Measurements from ENCODE around the gene SLAMF6. TPM values are rescaled to one million over a fixed set of nuclear protein-coding genes. Genes with fewer than 3 reads are reported as not detected.

The SLAMF6 gene
- total RNA-seq, 4 donors from 2014 or later, result 0.23 to 2.7 (median 1.1) TPM

- no peak overlapping the region for H3K4me3 ChIP-seq (ENCODE audit: low read depth, poor library complexity, severe bottlenecking)
- 68 to 83% methylated on average over 1 of the region's 1 CpG for WGBS, 2 donors
- TF ChIP-seq POLR2A (IDR thresholded peaks at IDR 0.05) (no peak), CTCF (IDR thresholded peaks at IDR 0.05) (no peak)
- intact Hi-C loops (cut with DNase I; ENCODE audit: low total_unique reads), result no loop called here
- no peak for DNase-seq (ENCODE audit: low spot score in 2 of 2)
Measured at GRCh38 chr1:160474392-160475242, 48.4 kb downstream of the SLAMF6 start.

- TF ChIP-seq POLR2A (IDR thresholded peaks at IDR 0.05), result no peak
- TF ChIP-seq CTCF (IDR thresholded peaks at IDR 0.05), result no peak
- DNase-seq (ENCODE audit: low spot score in 2 of 2), result no peak
- intact Hi-C loops (cut with DNase I; ENCODE audit: low total_unique reads), result no loop called here
- H3K4me3 ChIP-seq (ENCODE audit: low read depth, poor library complexity, severe bottlenecking), result no peak overlapping the region
- 85 to 86% methylated on average over 3 of the region's 3 CpGs for WGBS, 2 donors
Measured at GRCh38 chr1:160472112-160472511, 50.9 kb downstream of the SLAMF6 start.

- TF ChIP-seq POLR2A (IDR thresholded peaks at IDR 0.05) (no peak), CTCF (IDR thresholded peaks at IDR 0.05) (no peak)
- intact Hi-C loops (cut with DNase I; ENCODE audit: low total_unique reads), result no loop called here
- no peak overlapping the region for H3K4me3 ChIP-seq (ENCODE audit: low read depth, poor library complexity, severe bottlenecking)
- WGBS, 2 donors, result 89% methylated on average over 1 of the region's 1 CpG
- DNase-seq (ENCODE audit: low spot score in 2 of 2), result no peak
Measured at GRCh38 chr1:160471253-160471652, 51.8 kb downstream of the SLAMF6 start.

- DNase-seq (ENCODE audit: low spot score in 2 of 2), result no peak
- TF ChIP-seq POLR2A (IDR thresholded peaks at IDR 0.05) (no peak), CTCF (IDR thresholded peaks at IDR 0.05) (no peak)
- intact Hi-C loops (cut with DNase I; ENCODE audit: low total_unique reads), result no loop called here
- H3K4me3 ChIP-seq (ENCODE audit: low read depth, poor library complexity, severe bottlenecking), result no peak overlapping the region
Measured at GRCh38 chr1:160467576-160467975, 55.5 kb downstream of the SLAMF6 start.

GRCh38 chr1:160466961-160467360, 56.1 kb downstream of the SLAMF6 start:
- no peak for DNase-seq (ENCODE audit: low spot score in 2 of 2)
- intact Hi-C loops (cut with DNase I; ENCODE audit: low total_unique reads), result no loop called here
- WGBS, 2 donors, result 89 to 92% methylated on average over 2 of the region's 2 CpGs
- no peak overlapping the region for H3K4me3 ChIP-seq (ENCODE audit: low read depth, poor library complexity, severe bottlenecking)
- no peak for TF ChIP-seq POLR2A (IDR thresholded peaks at IDR 0.05)
- no peak for TF ChIP-seq CTCF (IDR thresholded peaks at IDR 0.05)

GRCh38 chr1:160465123-160465522, 57.9 kb downstream of the SLAMF6 start:
- no peak for DNase-seq (ENCODE audit: low spot score in 2 of 2)
- 94 to 95% methylated on average over 6 of the region's 6 CpGs for WGBS, 2 donors
- no peak for TF ChIP-seq POLR2A (IDR thresholded peaks at IDR 0.05)
- no peak for TF ChIP-seq CTCF (IDR thresholded peaks at IDR 0.05)
- intact Hi-C loops (cut with DNase I; ENCODE audit: low total_unique reads), result no loop called here
- no peak overlapping the region for H3K4me3 ChIP-seq (ENCODE audit: low read depth, poor library complexity, severe bottlenecking)

All from lower leg skin (tissue), 4 donors.